ENCODE data around the gene CFAP77. TPM values are rescaled to one million over a fixed set of nuclear protein-coding genes. Genes with fewer than 3 reads are reported as not detected.

Gene CFAP77
- total RNA-seq, 4 donors from 2014 or later: 0.44 TPM; not detected in 3

GRCh38 chr9:132408521-132408920, 1.5 kb upstream of the CFAP77 start:
- TF ChIP-seq CTCF (IDR thresholded peaks at IDR 0.05) (no peak), POLR2A (IDR thresholded peaks at IDR 0.05) (no peak)
- 83 to 88% methylated on average over 8 of the region's 8 CpGs for WGBS, 2 donors
- Histone ChIP-seq H3K36me3 (no peaks in the 10 kb centered on the region), H3K4me1 (peaks cover 23 to 25% of the 10 kb centered on the region in 2 donors), H3K27ac (no peak overlapping the region), H3K9me3 (no peaks in the 10 kb centered on the region), H3K4me3 (replicated peaks in 1 of 3) (no peak overlapping the region), H3K27me3 (peaks cover 9% of the 10 kb centered on the region)
- no peak for DNase-seq
- intact Hi-C loops (cut with DNase I): loop anchor here (5.0 kb wide), 2 partner anchors 51 to 169 kb away; no protein-coding TSS in a partner anchor

- 9 to 20% methylated on average over 10 to 18 of the region's 19 CpGs for WGBS, 2 donors
- DNase-seq: no peak
- no peak for TF ChIP-seq POLR2A (IDR thresholded peaks at IDR 0.05)
- no peak for TF ChIP-seq CTCF (IDR thresholded peaks at IDR 0.05)
- Histone ChIP-seq H3K27me3 (peaks cover 9% of the 10 kb centered on the region), H3K4me3 (replicated peaks in 1 of 3) (peak overlapping the region in 1 of 3 donors; percentile 38), H3K27ac (no peak overlapping the region), H3K36me3 (no peaks in the 10 kb centered on the region), H3K4me1 (peaks cover 20 to 25% of the 10 kb centered on the region in 2 donors), H3K9me3 (no peaks in the 10 kb centered on the region)
- intact Hi-C loops (cut with DNase I): loop anchor here (10.0 kb wide), 1 partner anchor 384 kb away; no protein-coding TSS in a partner anchor
Observed at GRCh38 chr9:132410642-132411041, 631 bp downstream of the CFAP77 start.

- 0 to 4% methylated on average over 20 of the region's 20 CpGs for WGBS, 2 donors
- Histone ChIP-seq H3K27ac (no peak overlapping the region), H3K36me3 (no peaks in the 10 kb centered on the region), H3K9me3 (no peaks in the 10 kb centered on the region), H3K27me3 (peaks cover 9% of the 10 kb centered on the region), H3K4me1 (peaks cover 15 to 25% of the 10 kb centered on the region in 2 donors), H3K4me3 (replicated peaks in 1 of 3) (peak overlapping the region in 1 of 3 donors; percentile 38)
- intact Hi-C loops (cut with DNase I): loop anchor here (10.0 kb wide), 1 partner anchor 384 kb away; no protein-coding TSS in a partner anchor
- peak; percentile 65 to 66 for DNase-seq
- peak in 5 of 6 experiments; percentile 26 to 69 (median 62) for TF ChIP-seq CTCF (IDR thresholded peaks at IDR 0.05)
- no peak for TF ChIP-seq POLR2A (IDR thresholded peaks at IDR 0.05)
Observed at GRCh38 chr9:132411091-132411508, 1.1 kb downstream of the CFAP77 start.

- WGBS, 2 donors: 5 to 17% methylated on average over 8 of the region's 8 CpGs
- intact Hi-C loops (cut with DNase I): loop anchor here (10.0 kb wide), 1 partner anchor 383 kb away; no protein-coding TSS in a partner anchor
- Histone ChIP-seq H3K27ac (no peak overlapping the region), H3K27me3 (peaks cover 9% of the 10 kb centered on the region), H3K4me3 (replicated peaks in 1 of 3) (no peak overlapping the region), H3K9me3 (no peaks in the 10 kb centered on the region), H3K36me3 (no peaks in the 10 kb centered on the region), H3K4me1 (peaks cover 11 to 22% of the 10 kb centered on the region in 2 donors)
- no peak for TF ChIP-seq POLR2A (IDR thresholded peaks at IDR 0.05)
- TF ChIP-seq CTCF (IDR thresholded peaks at IDR 0.05): peak in 2 of 6 experiments; percentile 2 to 52
- DNase-seq: no peak
Observed at GRCh38 chr9:132412089-132412488, 2.1 kb downstream of the CFAP77 start.

- H3K4me3 ChIP-seq (replicated peaks in 1 of 3): no peak overlapping the region
- peaks cover 9% of the 10 kb centered on the region for H3K27me3 ChIP-seq
- H3K27ac ChIP-seq: no peak overlapping the region
- no peaks in the 10 kb centered on the region for H3K9me3 ChIP-seq
- TF ChIP-seq CTCF (IDR thresholded peaks at IDR 0.05): no peak
- no peak for TF ChIP-seq POLR2A (IDR thresholded peaks at IDR 0.05)
- intact Hi-C loops (cut with DNase I): loop anchor here (10.0 kb wide), 1 partner anchor 381 kb away; no protein-coding TSS in a partner anchor
- peaks cover 10 to 20% of the 10 kb centered on the region in 2 donors for H3K4me1 ChIP-seq
- DNase-seq: no peak
- WGBS, 2 donors: 61 to 63% methylated on average over 5 of the region's 5 CpGs
- no peaks in the 10 kb centered on the region for H3K36me3 ChIP-seq
Observed at GRCh38 chr9:132413926-132414325, 3.9 kb downstream of the CFAP77 start.
